Gastrocnemius medialis (tissue), 4 donors: ENCODE measurements around the gene MTREX.

Experiments
- CTCF ChIP-seq, 5 experiments: fragments of 450-650 bp in 3 of 5; fragments of 200-600 bp in 2 of 5; sonication (generic) in 2 of 5; IDR thresholded peaks in 4 of 5; conservative IDR thresholded peaks in 1 of 5; 1 replicate in 4 of 5; 2 replicates in 1 of 5; pipeline ENCODE4 v1.5.1; 2016 to 2019; ENCODE audit warnings: antibody characterized with exemption in 5 of 5, mild to moderate bottlenecking in 3 of 5, moderate library complexity in 3 of 5
- POLR2A ChIP-seq, 2 donors: fragments of 450-650 bp; IDR thresholded peaks; one replicate each; pipeline ENCODE4 v1.6.1; 2017; ENCODE audit warnings: antibody characterized with exemption in 2 of 2, mild to moderate bottlenecking in 2 of 2, moderate library complexity in 2 of 2

- TF ChIP-seq CTCF (IDR thresholded peaks at IDR 0.05 in 4 of 5, conservative IDR thresholded peaks at IDR 0.05 in 1 of 5) = no peak
- TF ChIP-seq POLR2A (IDR thresholded peaks at IDR 0.05) = no peak
Measured at GRCh38 chr5:55429221-55429612, 121.4 kb downstream of the MTREX start.
